ENCODE data around the gene SAP130.

The SAP130 gene

GRCh38 chr2:127893494-127893893 lies 134.4 kb downstream of the SAP130 start:
- DNase-seq (ENCODE audit: low read depth, low spot score): no peak

GRCh38 chr2:127893033-127893432 lies 134.8 kb downstream of the SAP130 start:
- DNase-seq (ENCODE audit: low read depth, low spot score): no peak

- DNase-seq (ENCODE audit: low read depth, low spot score): no peak
Observed at GRCh38 chr2:127891811-127892210, 136.0 kb downstream of the SAP130 start.

Data from smooth muscle cell of the brain vasculature (primary cell).